HG02678 (cell line): Measurements from ENCODE around the gene MMRN2.
"Not testable (repeated sequence)": the region's sequence is repeated elsewhere in the genome, so short reads cannot be mapped to it uniquely, and the experiment has no call there.

Source experiments
- ATAC-seq: cut with Tn5 transposase; IDR thresholded peaks from one replicate; pipeline ENCODE4 v1.9.1; 2021; ENCODE audit warnings: mild to moderate bottlenecking, moderate library complexity; ENCODE audit not compliant: unreplicated experiment

The MMRN2 gene

GRCh38 chr10:86956195-86956847 is 1.1 kb downstream of the MMRN2 start:
- no peak for ATAC-seq

- ATAC-seq, result no peak
These were observed 1.8 kb downstream of the MMRN2 start for GRCh38 chr10:86955501-86956194.

DNA sequence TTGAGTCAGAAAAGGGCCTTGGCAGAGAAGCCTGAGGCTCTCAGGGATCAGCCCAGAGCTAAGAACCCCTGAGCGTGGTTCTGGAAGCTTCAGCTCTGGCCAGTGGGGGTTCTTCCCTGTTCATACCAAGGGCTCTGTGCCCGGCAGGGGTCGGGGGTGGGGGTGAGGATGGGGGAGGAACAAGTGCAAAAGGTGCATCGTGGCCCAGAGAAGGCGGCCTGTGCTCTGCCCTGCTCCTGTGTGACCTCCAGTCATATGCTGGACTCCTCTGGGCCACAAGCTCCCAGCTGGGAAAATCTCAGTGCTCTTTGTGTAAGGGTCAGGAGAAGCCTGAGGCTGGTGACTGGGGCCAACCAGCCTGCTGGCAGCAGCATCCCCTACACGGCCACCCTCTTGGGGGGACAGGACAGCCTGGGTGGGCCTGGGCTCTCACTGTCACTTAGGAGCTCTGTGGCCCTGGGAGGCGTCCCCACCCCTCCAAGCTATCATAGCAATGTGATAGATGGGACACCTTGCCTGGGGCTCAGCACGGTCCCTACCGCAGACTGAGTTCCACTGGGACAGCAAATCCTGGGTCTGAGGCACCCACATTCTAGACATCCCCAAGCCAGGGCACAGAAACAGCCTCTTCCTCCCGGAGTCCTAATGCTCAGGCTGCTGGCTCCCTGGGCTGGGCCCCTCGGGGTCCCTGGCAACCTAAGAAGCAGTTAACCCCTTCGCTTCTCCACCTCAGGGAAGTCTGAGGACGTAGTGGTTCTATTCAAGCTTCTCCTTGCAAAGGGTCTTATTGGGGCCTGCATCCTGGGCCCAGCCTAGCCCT is 2.5 kb downstream of the MMRN2 start:
- ATAC-seq, result no peak

- ATAC-seq, result no peak
These were observed 3.4 kb downstream of the MMRN2 start for GRCh38 chr10:86953747-86954680.

GRCh38 chr10:86952697-86953096 is 4.7 kb downstream of the MMRN2 start:
- not testable (repeated sequence) for ATAC-seq

DNA sequence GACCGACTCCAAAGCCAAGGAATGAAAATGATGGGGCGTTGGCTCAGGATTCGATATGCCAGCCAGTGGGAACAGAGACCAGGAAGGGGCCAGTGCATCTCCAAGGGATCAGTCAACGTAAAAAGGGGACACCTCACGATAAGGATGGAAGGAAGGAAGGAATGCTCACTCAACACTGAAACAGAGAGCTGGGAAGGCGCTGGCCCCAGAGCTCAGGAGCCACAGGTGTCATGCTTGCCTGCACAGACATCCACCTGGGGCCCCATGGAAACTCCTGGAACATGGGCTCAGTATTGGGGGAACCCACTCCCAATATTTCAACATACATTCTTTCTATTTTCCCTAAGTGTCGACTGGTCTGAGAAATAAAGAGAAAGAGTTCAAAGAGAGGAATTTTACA is 5.3 kb downstream of the MMRN2 start:
- ATAC-seq, result no peak

DNA sequence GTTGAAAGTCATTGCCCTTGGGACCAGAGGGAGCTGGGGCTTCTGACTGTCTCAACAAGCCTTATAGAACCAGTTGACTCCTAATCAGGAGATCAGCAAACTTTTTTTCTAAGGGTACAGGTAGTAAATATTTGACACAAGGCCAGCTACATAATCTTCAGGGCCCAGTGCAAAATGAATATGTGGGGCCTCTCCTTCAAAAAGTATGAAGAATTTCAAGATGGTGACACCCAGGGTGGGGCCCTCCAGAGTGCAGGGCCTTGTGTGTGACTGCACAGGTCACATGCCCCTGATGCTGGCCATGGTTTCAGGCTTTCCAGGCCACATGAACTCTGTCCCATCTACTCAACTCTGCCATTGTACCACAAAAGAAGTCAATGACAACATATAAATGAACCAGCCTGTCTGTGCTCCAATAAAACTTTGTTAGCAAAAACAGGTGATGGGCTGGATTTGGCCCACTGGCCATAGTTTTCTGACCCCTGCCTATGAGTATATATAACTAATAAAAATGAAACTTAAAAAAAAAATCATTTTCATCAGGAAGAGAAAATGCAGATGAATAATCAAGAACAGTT is 6.1 kb downstream of the MMRN2 start:
- ATAC-seq, result no peak

GRCh38 chr10:86950349-86950748 is 7.1 kb downstream of the MMRN2 start:
- ATAC-seq, result no peak

- not testable (repeated sequence) for ATAC-seq
These were observed 9.6 kb downstream of the MMRN2 start for GRCh38 chr10:86947806-86948205.

DNA sequence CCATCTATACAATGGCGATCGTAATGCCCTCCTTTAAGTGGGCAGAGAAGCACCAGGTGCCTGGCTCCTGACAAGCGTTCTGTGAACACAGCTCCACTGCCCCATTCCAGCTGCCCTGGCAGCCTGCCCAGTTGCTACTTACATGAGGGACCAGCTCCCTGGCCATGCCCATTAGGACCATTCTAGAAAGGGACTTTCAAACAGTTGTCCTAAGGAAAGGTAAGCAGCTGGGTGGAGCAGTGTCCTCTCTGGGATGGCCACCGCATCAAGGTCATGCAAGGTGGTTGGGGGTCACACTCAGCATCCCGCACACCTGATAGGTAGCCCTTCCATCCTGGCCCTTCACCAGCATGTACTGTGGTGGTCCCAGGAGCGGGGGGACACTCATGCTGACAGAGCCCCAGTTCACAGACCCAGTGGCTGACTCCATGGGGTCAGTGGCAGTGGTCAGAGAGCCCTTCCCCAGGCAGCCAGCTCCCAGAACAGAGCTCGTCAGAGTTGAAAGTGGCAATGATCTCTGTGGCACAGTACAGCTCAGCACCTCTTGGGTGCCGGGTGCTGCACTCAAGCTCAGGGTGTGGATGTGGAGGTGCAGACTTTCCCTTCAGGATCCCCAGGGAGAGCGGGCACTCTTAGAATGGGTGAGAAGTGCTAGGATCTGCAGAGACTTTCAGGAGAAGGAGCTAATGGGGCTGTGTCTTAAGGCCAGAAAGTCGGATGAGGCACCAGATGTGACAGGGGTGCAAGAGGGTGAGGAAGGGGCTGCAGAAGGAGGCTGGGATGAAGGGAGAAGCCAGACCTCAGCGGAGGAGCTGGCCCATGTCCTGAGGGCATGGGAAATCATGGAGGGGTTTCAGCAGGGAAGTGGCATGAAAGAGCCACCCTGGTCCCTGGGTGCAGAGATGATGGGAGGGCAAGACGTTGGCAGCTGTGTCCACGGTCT is 10.9 kb downstream of the MMRN2 start:
- ATAC-seq, result no peak

DNA sequence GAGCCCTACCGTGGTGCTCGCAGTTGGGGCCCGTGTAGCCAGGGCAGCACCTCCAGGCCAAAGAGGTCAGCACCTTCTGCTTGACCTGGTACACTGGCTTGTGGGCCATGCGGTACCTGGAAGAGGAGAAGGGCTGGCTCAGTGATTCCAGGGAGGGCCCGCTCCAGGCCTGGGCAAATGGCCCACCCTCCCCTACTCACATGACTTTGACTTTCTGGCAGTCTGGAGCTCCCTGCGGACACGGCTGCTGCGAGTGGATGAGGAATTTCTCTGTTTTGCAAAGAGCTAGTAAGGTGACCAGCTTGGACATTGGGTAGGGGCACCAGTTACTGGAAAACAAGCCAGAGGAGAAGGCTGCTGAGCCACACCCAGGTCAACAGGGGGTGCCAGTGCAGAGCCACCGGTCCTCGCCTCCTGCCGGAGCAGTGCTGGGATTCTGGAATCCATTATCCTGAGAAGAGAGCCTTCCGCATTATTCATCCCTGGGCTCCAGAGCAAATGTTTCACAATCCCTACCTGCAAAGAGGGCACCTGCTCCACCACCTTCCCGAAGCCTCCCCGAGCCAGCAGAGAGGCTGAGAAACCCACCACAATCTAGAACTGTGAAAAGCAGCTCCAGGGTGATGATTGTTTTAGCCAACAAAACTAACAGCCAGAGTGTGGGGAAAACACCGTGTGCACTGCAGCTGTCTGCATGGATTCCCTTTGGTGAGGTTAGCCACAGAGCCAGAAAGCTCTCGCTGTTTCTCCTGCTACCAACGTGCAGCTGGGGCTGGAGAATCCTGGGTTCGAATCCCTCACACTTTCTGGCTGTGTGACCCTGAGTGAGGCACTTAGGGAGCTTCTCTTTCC is 11.8 kb downstream of the MMRN2 start:
- ATAC-seq, result no peak

DNA sequence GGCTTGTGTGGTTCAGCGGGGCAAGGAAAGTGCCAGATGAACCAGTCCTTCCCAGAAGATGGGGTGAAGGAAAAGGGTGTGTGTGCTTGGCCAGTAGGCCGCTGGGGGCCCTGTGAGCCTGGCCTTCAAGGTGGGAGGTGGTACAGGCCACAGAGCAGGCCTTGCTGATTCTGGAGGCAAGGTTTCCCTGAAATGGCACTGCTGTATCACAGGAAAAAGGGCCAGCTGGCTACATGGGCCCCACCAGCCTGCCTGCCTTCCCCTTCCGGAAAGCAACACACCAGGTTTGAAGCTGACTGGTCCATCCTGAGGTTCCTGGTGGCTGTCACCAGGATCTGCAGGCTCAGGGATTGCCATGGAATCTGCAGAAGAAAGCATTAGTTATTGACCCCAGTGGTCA is 12.5 kb downstream of the MMRN2 start:
- ATAC-seq, result no peak

DNA sequence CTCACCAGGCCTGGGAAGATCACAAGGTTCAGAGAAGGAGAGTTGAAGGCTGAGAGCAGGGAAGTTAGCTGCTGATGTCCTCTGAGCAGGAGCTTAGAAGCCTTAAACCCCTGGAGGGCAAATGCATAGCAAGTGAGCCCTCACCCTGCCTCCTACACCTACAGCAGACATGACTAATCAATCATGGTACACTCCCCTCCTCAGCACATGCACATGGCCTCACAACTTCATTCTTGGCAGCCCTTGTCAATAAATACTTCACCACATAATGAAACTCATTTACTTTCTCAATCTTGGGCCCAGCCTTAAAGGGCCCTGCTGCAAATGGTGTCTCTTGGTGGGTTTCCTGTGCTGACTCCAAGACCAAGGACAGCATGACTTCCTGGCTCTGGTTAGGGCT is 12.9 kb downstream of the MMRN2 start:
- ATAC-seq, result no peak

GRCh38 chr10:86944031-86944419 is 13.4 kb downstream of the MMRN2 start:
- ATAC-seq, result no peak

DNA sequence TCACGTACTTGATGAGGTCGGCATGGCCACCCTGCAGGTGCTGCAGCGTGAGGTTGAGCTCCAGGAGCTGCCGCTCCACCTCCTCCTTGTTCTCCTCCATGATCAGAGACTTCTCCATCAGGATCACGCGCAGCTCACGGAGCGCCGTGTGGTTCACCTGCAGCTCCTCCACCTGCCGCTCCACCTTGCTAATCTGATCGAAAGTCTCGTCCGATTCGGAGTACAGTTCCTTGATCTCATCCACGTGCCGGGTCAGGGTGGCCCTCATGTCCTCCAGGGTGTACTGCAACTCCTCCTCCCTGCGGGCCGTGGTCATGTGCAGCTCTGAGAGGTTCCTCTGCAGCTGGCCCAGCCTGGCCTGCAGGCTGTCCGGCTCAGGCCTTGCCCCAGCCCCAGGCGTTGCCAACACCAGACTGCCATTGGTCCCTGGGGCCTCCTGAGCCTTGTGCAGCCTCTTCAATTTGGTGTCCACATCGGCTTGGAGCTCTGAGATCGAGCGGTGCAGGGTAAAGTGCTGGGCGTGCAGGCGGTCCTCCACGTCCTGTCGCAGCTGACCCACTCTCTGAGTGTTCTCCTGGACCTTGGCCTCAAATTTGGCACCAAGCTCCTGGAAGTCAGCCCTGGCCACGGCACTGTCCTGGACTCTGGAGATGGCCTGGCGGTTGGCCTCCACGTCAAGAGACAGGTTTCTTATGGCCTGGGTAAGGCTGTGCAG is 13.9 kb downstream of the MMRN2 start:
- ATAC-seq, result no peak

DNA sequence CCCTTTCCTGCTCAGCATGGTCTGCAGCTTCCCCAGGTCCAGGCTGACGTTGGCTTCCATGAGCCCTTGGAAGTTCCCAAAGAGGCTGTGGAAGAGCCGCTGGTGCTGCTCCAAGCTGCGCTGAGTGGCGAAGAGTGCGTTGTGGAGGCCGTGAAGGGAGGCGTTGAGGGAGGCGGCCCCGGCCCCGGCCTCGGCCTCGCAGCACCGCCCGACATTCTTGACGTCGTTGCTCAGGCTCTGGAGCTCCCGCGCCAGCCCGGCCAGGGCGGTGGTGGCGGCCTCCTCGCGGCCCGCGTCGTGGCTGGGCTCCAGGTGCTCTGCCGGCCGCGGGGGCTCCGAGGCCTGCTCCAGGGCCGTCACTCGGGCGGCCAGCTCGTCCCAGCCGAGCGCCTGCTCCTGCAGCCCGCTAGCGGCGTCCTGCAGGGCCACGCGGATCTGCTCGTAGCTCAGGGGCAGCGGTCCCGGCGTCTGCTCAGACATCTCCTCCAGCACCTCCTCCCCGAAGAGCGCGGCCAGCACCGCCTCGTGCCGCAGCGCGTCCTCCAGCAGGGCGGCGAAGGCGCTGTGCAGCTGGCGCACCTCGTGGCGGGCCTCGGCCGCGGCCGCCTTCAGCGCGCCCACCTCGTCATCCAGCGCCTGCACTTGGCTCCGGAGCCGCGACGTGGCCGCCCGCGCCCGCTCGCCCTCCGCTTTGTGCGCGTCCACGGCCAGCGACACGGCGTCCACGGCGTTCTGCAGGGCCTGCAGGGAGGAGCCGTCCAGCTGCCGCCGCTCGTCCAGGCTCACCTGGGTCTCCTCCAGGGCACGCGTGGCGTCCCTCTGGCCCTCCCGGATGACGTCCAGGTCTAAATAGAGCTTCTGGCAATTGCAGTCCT is 14.7 kb downstream of the MMRN2 start:
- no peak for ATAC-seq

DNA sequence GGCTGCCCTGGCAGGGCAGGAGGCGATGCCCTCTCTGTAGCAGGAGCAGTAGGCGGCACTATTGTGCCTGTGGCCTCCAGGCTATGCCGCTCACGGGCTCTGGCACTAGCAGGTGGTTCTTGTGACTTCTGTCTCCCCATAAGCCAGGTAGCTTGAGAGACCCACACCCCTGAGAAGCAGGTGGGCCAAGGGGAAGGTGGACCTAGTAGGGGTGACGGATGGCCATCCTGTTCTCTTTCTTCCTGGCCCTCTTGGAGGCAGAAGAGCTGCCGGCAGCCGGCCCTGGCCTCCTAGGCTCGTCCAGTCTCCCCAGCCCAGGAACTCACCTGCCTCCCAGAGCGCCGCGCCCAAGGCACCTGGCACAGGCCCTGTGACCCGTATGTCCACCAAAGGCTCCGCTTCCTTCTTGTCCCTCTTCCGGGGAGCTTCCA is 15.4 kb downstream of the MMRN2 start:
- no peak for ATAC-seq
